Activated CD4-positive, alpha-beta T cell treated with anti-CD3 and anti-CD28 coated beads, Interleukin-10, Interleukin-2, amounts not matched to agents 100 ng/mL and 50 ng/mL, durations not matched to agents 16 hours and 8 hours (primary cell): ENCODE results near the gene CPLX1.

ENCODE experiments used
- DNase-seq: peaks from one replicate; pipeline ENCODE4 v3.0.0-alpha.2; 2020

CPLX1 gene

DNA sequence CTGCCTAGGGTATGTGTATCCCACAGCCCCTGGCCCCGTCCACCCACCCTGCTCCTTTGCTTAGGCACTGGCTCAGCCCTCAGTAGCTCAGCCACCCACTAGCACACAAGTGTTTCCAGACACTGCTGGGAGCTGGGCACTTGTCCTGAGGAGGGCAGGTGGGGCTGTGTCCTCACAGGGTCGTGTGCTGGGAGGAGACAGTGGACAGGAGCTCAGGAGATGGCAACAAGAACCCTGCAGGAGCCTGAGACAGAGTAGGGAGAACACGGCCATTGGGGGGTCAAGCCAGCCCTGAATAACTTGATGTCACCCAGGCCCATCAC lies 5.5 kb upstream of the CPLX1 start:
- no peak for DNase-seq

DNA sequence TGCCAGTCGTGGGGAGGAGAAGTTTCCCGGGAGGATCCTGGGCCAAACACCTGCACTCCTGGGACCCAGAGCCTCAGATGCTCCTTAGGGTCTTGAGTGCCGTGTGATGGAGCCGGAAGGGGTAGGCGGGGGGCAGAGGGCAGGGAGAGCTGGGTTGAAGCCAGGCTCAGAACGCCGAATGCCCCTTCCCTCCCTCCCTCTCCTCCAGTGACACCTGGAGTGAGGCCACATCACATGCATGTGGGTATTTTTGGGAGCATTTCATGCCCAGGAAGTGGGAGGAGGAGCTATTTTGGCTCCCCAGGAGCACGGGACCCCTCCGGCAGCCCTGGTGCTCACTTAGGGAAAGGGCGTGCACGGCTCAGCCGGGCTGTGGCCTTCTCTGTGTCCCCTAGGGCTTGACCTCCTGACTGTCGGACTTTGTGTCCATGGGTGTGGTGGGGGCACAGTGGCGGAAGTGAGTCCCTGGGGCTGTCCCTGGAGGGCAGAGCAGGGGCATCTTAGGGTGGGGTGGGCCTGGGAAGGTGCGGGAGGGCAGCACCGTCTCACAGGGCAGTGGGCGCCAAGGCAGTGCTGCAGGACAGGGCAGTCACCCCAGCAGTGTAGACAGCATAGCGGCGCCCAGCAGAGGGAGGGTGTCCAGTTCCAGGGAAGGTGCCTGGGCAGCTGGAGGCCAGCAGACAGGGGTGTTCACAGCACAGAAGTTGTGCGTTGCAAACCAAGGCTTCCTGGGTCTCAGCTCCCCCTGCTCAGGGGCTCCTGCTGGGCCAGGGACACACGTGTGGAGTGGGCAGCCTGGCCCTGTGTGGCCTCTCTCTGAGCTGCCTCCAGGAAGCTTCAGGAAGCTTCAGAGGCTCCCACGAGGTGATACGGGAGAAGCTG lies 4.9 kb upstream of the CPLX1 start:
- DNase-seq: no peak

DNA sequence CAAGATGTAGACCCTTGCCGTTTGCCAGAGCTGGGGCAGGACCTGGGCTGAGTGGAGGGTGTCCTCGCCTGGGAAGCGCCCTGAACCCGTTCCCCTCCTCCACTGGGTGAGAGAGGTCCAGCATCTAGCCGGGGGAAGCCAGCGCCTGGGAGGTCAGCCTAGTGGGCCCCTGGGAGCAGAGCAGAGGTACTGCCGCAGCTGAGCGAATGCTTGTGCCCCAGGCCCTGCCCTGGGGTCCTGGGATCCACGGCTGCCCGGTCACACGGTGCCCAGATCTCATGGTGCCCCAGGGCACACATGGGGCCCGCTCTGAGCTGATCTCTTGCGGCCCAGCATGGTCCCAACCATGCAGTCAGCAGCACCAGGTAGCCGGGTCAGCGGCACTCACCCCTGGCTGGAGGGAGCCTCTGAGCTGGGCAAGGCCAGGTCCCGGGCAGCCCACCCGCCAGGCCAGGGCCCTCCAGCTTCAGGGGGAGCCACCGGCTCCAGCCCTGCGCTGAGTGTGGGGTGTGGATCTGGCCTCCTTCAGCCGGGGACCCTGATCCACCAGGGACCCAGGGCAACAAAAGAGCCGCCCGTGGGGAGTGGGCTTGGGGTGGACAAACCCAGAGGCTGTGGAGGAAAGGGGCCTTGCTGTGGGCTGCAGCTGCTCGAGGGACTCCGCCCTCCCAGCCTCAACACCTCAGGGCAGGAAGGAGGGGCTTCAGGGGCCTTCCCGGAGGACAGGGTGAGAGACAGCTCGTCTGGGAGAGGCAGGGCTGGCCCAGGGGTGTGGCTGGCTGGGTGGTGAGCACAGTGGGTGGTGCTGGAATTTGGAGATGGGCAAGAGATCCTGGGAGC lies 4.1 kb upstream of the CPLX1 start:
- no peak for DNase-seq

DNA sequence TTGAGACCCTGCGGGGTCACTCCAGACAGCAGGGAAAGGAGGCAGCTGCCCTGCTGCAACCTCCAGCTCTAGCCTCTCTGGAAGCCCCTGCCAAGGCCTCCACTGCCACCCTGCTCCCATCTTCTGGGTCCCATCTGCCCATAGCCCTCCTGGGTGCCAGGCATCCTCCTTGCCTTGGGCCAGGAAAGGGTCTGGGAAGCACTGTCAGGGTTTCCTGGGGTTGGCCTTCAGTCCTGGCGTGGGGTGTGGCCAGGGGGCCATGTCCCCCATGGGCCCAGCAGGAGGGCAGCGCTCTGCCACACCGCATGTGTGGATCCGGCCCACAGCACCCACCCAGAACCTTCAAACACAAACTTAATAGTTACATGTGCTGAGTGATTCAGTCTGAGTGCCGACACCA lies 3.4 kb upstream of the CPLX1 start:
- no peak for DNase-seq

- no peak for DNase-seq
These were observed 2.8 kb upstream of the CPLX1 start for GRCh38 chr4:828641-829271.

DNA sequence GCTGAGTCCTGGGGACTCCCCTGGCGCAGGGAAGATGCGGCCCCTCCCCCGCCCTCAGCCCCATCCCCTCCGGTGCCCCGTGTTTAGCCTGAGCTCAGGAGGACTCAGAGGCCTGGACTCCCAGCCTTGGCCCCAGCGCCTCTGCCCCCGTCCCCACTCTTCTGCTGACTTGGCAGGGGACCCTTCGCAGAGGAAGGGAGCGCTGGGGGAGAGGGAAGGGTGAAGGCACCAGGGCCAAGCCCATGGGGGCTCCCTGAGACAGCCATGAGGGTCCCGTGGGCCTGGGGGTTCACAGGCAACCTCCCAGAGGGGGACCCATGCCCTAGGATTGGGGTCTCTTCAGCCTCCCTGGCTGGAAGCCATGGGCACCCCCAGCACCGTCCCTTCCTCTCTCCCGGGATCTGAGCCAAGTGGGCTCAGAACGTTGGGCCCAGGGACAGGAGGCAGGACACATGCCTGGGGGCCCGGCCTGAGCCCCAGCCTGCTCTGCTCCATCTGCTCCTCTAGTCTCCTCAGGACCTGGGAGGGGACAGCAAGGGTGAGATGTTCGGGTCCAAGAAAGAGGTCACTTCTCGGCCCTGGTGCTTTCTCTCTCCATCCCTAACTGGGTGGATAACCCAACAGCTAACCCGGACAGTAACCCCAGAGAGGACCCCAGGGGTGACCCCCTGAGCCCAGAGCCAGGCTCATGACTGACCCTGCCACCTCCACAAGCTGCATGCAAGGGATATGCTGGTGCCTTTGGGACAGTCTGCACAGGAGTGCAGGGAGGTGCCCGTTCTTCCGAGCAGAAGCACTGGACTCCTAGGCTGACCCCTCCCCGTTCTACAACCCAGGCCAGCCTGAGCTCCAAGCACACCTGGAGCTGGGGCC lies 1.5 kb upstream of the CPLX1 start:
- DNase-seq: no peak

- no peak for DNase-seq
These were observed 729 bp upstream of the CPLX1 start for GRCh38 chr4:826508-827208.

- no peak for DNase-seq
These were observed 612 bp downstream of the CPLX1 start for GRCh38 chr4:825063-825970.

- DNase-seq: no peak
These were observed 1.4 kb downstream of the CPLX1 start for GRCh38 chr4:824461-825062.

DNA sequence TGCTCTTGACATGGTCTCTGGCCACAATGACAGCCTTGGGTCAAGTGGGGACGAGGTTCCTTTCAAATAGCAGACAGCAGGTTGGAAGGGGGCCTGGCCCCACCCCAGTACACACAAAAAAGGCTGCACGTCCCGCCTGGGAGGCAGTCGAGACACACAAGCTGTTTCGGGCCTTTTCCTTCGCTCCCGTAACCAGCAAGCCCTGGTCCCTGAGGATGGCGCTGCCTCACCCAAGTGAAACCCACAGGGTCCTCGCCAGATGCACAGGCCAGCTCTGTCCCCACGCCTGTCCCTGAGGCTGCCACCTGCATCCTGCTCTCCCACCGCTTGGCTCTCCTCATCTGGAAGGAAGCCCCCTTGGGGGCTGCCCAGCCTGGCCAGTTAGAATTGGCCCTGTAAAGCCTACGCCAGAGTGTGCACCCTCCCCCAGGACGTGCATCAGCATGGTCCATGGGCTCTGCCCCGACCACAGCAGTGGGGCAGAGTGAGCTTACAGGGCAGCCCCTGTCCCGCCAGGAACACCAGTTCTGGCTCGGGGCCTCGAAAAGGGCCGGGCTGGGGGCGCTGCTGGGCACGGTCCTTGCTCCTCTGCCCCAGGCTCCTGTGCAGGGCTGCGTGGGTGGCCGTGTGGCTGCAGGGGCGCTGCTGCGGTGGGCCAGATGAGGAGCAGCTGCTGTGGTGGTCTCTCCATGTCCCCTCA lies 2.0 kb downstream of the CPLX1 start:
- DNase-seq: no peak

- DNase-seq: no peak
These were observed 2.7 kb downstream of the CPLX1 start for GRCh38 chr4:823176-823760.

- DNase-seq: no peak
These were observed 3.4 kb downstream of the CPLX1 start for GRCh38 chr4:822361-823175.

GRCh38 chr4:821631-822030 lies 4.3 kb downstream of the CPLX1 start:
- no peak for DNase-seq

DNA sequence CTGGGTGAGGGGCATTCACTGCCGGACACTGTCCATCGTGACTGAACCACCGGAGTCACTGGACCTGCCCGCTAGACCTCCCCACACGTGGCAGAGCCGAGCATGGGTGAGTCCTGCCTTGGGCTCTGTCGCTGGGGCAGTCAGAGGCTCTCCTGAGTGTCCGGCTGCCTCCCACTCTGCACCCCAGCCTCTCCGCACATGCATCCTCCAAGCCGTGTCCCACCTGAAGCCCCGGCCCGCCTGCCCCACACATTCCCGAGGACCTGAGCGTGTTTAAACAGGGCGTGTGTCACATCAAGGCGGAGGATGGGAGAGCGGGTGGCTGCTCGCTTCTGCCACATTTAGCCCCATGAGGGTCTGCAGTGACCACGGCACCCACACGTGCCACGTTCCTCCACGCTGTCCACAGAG lies 4.7 kb downstream of the CPLX1 start:
- no peak for DNase-seq

DNA sequence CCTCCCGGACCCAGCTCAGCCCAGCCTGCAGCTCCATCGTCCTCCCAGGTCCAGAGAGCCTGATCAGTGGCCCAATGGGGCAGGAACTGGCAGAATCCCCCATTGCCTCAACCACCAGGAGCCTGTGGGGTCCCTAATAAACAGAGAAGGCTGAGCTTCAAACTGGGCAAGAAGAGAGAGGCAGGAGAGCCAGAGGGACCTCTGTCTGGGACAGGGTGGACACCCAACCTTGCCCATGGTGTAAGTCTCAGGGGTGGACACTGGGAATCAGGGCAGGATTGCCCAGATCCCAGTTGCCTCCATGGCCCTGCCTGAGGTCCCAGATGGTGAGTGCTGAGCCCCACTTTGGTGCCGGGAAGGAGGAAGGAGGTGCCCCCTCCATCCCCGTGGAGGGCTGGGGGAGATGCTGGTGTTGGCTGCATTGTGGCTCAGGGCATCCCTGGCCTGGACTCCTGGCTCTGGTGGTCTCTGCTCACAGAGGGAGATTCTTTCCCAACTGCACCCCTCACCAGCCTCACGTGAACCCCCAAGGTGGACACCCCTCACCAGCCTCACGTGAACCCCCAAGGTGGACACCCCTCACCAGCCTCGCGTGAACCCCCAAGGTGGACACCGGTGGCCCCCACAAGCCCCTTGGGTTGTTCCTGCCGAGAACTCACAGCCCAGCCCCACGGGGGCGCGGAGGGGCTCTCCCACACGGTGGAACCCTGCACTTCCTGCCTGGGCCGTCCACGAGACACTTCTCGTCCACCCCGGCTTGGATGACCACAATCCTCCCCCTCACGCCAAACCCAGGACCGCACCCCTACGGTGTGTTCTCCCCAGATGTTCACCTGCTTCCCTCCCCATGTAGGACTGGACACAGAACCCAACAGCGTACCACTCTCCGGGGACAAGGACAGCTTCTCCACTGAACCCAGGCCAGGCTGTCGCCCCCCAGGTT lies 5.4 kb downstream of the CPLX1 start:
- no peak for DNase-seq

- DNase-seq: no peak
These were observed 6.3 kb downstream of the CPLX1 start for GRCh38 chr4:819401-820229.
